NCI-H1417 treated with DMSO at 0.1 percent for 48 hours (cell line): ENCODE measurements around the gene KBTBD12.
"Not testable (repeated sequence)": the region's sequence is repeated elsewhere in the genome, so short reads cannot be mapped to it uniquely, and the experiment has no call there.

Experiments
- DNase-seq: peaks from one replicate; lab custom pipeline; 2025; lab: John Stamatoyannopoulos, UW

The KBTBD12 gene

GRCh38 chr3:127915115-127915936, at the start of gene KBTBD12:
TSS of gene KBTBD12 (plus strand) at chr3:127915232. CDS start at chr3:127923062, 7,830 bp downstream.
- no peak for DNase-seq

GRCh38 chr3:127865941-127866340, 49.1 kb upstream of the KBTBD12 start:
- no peak for DNase-seq

GRCh38 chr3:127867412-127867811, 47.6 kb upstream of the KBTBD12 start:
- DNase-seq: no peak

GRCh38 chr3:127867986-127868385, 47.0 kb upstream of the KBTBD12 start:
- no peak for DNase-seq

GRCh38 chr3:127870156-127870555, 44.9 kb upstream of the KBTBD12 start:
- no peak for DNase-seq

GRCh38 chr3:127874097-127874496, 40.9 kb upstream of the KBTBD12 start:
- not testable (repeated sequence) for DNase-seq

- no peak for DNase-seq
Measured at GRCh38 chr3:127881586-127881985, 33.4 kb upstream of the KBTBD12 start.

- DNase-seq: no peak
Measured at GRCh38 chr3:127884041-127884440, 31.0 kb upstream of the KBTBD12 start.

- no peak for DNase-seq
Measured at GRCh38 chr3:127886231-127886955, 28.6 kb upstream of the KBTBD12 start.

- no peak for DNase-seq
Measured at GRCh38 chr3:127886956-127887231, 28.1 kb upstream of the KBTBD12 start.

GRCh38 chr3:127887321-127887720, 27.7 kb upstream of the KBTBD12 start:
- no peak for DNase-seq

GRCh38 chr3:127888156-127888555, 26.9 kb upstream of the KBTBD12 start:
- no peak for DNase-seq

GRCh38 chr3:127888564-127889107, 26.4 kb upstream of the KBTBD12 start:
- no peak for DNase-seq

GRCh38 chr3:127889461-127889863, 25.6 kb upstream of the KBTBD12 start:
- DNase-seq: no peak

GRCh38 chr3:127889976-127890650, 24.9 kb upstream of the KBTBD12 start:
- no peak for DNase-seq

GRCh38 chr3:127890651-127891290, 24.3 kb upstream of the KBTBD12 start:
- not testable (repeated sequence) for DNase-seq

- DNase-seq: no peak
Measured at GRCh38 chr3:127894481-127894880, 20.6 kb upstream of the KBTBD12 start.

- no peak for DNase-seq
Measured at GRCh38 chr3:127899200-127899599, 15.8 kb upstream of the KBTBD12 start.

- DNase-seq: no peak
Measured at GRCh38 chr3:127899766-127900165, 15.3 kb upstream of the KBTBD12 start.

GRCh38 chr3:127900536-127900935, 14.5 kb upstream of the KBTBD12 start:
- no peak for DNase-seq

GRCh38 chr3:127902486-127902885, 12.5 kb upstream of the KBTBD12 start:
- no peak for DNase-seq
